HG03571 (cell line): ENCODE measurements around the gene NRSN2.
"Not testable (repeated sequence)": the region's sequence is repeated elsewhere in the genome, so short reads cannot be mapped to it uniquely, and the experiment has no call there.

Source experiments
- ATAC-seq: cut with Tn5 transposase; IDR thresholded peaks from one replicate; pipeline ENCODE4 v1.9.1; 2021; ENCODE audit not compliant: unreplicated experiment

NRSN2 gene

DNA sequence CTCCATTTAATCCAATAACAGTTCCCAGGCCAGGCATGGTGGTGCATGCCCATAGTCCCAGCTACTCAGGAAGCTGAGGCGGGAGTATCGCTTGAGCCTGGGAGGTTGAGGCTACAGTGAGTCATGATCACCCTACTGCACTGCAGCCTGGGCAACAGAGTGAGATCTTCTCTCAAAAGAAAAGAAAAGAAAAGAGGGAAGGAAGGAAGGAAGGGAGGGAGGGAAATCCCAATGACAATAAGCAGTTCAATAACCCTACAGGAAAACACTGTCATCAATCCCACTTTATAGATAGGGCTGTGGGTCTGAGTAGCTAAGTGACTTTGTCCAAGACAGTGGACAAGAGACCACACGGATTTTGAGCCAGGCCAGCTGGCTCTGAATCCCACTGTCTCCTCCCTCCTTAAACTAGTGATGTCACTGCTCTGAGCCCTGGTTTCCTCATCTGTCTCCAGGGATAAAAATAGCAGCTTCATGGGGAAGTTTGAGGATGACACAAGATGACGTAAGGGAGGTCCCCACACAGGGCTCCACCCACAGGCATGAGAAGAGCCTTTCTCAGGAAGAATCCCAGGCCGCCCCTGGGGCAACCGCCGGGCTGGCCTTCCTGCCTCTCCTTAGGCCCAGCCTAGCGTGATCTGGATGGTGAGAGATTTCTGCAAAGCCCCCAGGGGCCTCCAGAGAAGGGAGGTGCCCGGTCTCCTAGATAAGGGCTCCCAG is 26.4 kb downstream of the NRSN2 start:
- no peak for ATAC-seq

DNA sequence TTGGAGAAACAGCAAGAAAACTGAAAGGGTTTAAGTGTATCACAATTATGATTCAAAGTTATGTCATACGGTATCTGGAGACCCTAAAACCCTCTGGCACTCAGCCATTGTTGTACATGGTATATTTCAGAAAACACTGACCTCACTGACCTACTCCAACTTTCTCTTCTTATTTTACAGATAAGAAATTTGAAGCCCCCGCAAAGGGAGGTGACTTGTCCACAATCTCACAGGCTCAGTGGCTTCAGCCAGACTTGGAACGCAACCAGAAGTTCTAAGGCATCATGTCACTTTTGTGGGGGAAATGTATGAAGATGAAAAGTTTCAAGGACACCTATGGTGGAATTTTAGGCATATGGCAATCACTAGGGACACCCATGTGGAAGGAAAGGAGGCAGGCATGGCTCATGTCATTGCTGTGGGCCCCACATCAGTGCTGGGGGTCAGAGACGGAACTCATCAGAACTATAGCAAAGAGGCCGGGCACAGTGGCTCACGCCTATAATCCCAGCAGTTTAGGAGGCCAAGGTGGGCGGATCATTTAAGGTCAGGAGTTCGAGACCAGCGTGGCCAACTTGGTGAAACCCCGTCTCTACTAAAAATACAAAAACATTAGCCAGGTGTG is 28.5 kb downstream of the NRSN2 start:
- no peak for ATAC-seq

DNA sequence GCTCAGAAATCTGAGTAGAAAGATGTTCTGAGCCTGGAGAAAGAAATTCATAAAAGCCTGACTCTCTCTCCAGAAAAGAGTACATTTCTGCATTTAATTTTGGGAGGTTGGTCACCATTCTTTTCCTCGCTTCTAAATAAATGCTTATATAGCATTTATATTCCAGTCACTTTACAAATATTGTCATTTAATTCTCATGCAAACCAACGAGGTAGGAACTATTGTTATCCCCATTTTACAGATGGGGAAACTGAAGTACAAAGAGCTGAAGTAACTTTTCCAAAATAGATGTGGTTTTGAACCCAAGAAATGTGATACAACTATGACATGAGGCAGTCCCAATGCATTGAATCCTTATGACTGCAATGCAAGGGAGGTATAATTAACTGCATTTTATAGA is 29.2 kb downstream of the NRSN2 start:
- no peak for ATAC-seq

DNA sequence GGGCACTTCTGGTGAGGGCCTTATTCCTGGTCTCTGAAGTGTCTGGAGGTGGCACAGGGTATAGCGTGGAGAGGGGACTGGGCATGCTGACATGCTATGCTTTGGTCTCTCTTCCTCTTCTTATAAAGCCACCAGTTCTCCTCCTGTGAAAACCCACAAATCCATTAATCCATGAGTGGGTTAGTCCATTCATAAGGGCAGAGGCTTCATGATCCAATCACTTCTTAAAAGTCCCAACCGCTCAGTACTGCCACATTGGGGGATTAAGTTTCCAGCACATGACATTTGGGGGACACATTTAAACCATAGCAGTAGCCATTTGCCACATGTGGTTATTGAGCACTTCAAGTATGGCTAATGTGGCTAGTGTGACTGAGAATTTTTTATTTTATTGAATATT is 29.8 kb downstream of the NRSN2 start:
- ATAC-seq = no peak

DNA sequence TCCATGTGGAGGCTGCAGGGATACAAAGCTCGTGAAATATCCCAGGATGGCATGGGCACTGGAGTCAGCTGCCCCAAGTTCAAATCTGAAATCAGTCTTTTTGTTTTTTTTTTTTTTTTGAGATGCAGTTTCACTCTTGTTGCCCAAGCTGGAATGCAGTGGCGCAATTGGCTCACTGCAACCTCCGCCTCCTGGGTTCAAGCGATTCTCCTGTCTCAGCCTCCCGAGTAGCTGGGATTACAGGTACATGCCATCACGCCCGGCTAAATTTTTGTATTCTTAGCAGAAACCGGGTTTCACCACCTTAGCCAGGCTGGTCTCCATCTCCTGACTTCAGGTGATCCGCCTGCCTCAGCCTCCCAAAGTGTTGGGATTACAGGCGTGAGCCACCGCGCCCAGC is 30.7 kb downstream of the NRSN2 start:
- not testable (repeated sequence) for ATAC-seq

DNA sequence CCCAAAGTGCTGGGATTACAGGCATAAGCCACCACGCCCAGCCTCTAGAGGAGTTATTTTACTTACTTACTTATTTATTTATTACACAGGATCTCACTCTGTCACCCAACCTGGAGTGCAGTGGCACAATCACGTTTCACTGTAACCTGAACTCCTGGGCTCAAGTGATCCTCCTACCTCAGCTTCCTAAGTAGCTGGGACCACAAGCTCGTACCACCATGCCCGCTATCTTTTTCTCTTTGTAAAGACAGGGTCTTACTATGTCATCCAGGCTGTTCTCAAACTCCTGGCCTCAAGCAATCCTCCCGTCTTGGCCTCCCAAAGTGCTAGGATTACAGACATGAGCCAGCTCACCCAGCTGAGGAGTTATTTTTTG is 32.0 kb downstream of the NRSN2 start:
- no peak for ATAC-seq

DNA sequence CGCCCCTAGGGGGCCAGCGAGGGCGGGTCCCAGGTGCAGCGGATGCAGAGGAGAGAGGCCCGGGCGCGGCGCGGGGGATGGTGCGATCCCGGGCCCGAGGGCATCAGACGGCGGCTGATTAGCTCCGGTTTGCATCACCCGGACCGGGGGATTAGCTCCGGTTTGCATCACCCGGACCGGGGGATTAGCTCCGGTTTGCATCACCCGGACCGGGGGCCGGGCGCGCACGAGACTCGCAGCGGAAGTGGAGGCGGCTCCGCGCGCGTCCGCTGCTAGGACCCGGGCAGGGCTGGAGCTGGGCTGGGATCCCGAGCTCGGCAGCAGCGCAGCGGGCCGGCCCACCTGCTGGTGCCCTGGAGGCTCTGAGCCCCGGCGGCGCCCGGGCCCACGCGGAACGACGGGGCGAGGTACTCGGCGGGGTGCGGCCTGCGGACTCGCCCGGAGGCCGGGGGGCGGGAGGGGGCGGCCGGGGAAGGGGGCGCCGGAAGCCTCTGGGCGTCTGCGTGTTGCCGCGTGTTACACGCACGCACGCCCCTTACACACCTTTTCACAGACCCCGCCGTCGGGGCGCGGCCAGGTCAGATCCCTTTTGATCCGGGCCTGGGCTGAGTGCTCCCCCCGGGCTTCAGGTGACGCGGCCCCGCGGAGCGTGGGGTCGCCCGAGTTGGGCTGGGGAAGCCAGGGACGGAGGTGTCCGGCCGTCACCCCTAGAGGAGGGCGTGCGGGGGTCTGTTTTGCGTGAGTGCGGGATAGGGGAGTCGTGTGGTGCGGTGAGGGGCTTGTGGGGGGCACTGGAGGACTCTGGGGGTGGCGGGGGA is 34.1 kb downstream of the NRSN2 start:
- ATAC-seq = peak; percentile 44

DNA sequence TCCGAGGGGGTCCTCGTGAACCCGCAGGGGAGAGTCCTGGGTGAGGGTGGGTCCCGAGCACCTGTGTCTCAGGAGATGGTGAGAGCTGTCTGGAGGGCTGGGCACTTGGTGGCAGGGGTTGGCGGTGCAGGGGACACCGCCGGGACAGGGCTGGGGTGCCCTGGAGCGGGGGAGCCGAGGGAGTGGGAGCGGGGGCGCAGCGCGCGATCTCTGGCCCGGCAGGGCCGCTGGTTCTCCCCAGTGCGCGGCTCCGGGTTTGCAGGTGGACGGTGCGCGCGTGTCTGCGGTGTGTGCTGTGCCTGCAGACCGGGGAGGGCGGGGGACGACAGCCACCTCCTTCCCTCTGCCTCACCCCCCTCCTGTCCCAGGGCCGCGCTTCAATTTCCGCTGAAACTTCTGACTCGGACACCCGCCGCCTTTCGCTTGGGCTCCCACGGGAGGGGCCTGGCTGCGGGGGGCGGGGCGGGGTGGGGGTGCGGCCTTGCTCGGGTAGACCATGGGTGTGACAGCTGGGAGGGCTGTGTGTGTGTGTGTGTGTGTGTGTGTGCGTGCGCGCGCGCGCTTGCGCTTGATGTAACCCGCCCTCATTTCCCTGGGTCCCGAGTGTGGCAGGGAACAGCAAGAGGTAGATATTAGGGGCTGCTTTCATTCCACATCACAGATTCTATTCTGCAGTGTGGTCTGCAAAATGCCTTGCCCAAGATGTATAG is 34.8 kb downstream of the NRSN2 start:
- peak; percentile 57 for ATAC-seq

DNA sequence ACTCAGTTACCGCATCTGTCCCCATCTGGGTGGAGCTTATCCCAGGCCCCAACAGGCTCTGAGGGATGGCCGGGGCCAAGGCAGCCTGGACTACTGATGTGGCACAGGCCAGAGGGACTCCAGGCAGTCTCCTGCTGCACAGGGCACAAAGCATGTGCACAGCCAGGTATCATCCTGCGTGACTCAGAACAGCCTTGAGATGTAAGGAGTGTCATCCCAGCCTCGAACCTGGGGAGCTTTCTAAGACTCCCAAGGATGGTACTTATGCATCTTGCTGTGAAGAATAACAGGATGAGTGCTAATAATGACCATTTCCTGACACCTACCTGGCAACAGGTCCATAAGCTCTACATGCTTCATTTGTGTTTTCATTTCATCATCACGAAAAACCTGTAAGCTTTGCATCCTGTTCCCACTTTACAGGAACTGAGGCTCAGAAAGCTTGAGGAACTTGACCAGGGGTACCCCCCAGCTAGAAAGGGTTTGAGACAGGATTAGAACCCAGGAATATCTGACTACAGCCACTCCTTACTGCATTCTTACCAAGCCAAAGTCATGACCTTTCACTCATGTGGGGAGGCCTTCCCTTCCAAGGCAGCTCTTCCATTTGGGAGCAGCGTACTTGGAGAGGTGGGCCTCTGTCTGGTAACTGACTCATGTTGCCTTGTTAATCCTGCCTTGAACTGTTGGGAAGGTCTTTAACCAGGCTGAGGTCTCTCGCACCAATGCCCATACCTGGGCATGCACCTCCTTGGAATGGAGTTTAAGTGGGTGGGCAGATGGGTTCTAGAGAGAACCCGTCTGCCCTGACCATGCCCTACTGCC is 35.6 kb downstream of the NRSN2 start:
- no peak for ATAC-seq

DNA sequence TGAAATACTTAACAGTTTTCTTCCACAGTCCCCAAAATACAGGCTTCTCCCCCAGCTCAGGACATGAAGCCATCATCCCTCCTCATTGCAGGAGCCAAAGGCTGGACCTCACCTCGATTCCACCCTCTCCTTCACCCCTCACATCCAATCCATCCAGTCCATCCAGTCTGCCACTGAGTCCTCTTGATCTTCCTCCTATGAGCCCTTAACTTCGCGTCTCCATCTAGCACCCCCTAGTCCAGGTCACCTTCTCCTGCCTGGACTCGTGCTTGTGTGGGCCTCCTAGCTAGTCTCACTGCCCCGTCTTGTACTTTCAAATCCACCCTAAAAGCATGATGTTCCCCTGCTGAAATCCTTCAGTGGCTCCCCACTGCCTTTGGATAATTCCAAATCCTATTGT is 37.0 kb downstream of the NRSN2 start:
- no peak for ATAC-seq

DNA sequence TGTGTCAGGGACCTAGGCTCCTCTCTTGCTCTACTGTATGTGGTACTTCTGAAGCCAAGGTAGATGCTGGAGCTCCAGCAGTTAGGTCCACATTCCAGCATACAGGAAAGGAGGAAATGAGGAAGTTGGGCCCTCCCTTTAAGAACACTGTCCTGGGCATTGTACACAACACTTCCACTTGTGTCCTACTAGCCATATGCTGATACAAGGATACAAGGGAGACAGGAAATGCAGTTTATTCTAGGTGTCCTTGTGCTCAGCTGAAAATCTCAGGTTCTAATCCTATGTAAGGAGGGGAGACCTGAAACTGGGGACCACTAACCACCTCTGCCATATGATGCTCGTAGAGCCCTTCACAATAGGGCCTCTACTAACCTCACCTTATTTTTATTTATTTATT is 37.8 kb downstream of the NRSN2 start:
- ATAC-seq = no peak

DNA sequence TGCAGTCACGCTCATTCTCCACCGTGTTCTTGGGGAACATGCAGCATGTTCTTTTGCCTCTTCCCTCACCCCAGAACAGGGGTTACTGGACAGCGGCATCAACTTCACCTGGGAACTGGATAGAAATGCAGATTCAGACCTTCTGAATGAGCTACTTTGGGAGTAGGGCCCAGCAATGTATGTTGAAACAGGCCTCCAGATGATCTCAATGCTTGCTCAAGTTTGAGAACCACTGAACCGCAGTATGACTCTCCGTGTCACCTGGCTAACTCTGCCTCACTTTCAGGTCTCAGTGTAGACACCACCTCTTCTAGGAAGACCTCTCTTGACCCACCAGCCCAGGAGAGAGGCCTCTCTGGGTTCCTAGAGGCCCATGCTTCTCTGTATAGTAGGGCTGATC is 38.5 kb downstream of the NRSN2 start:
- no peak for ATAC-seq

DNA sequence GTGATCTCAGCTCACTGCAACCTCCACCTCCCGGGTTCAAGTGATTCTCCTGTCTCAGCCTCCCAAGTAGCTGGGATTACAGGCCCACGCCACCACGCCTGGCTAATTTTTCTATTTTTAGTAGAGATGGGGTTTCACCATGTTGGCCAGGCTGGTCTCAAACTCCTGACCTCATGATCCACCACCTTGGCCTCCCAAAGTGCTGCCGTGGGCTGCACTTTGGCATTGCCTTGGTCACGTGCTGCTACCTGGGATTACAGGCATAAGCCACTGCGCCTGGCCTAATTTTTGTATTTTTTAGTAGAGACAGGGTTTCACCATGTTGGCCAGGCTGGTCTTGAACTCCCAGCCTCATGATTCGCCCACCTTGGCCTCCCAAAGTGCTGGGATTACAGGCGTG is 39.7 kb downstream of the NRSN2 start:
- ATAC-seq = not testable (repeated sequence)

DNA sequence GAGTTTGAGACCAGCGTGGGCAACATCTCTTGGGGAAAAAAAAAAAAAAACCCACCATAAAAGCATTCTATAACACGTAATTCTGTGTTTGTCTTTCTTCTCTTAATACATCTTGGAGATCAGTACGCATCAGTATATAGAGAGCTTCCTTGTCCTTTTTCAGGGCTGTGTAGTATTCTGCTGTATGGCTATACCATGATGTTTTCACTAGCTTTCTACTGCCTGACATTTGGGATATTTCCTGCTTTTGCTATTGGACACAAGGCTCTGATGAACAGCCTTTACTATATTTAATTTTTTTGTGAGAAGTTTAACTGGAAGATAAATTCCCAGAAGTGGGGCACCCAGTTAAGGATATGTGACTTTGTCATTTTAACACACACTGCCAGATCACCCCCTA is 40.6 kb downstream of the NRSN2 start:
- ATAC-seq = no peak

DNA sequence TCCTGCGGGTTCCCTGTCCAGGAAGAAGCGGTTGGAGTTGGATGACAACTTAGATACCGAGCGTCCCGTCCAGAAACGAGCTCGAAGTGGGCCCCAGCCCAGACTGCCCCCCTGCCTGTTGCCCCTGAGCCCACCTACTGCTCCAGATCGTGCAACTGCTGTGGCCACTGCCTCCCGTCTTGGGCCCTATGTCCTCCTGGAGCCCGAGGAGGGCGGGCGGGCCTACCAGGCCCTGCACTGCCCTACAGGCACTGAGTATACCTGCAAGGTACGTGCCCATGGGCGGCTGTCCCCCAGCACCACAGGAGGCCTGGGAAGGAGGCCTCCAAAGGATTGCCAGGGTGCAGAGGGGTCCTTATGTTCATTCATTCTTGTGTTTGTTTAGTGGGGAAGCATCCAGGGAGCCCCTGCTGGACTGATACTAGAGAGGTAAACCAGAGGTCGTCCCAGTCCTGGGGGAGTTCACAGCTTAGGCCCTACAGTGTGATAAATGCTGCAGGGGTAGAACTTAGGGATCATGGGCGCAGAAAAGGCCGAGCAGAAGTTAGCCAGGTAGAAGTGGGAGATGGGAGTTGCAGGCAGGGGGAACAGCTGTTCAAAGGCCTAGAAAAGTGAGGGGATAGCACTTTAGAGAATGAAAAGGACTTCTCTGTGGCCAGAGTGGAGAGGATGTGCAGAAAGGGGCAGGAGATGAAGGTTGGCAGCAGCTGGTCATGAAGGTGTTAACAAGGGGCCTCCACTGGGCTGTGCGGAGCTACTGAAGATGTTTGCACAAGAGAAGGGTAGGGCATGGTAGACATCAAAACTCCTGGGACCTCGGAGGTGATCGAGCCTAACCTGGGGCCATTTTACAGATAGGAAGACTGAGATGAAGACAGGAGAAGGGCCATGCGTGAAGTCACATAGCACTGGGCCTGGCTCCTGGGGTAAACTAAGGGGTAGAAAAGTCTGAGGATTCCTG is 41.4 kb downstream of the NRSN2 start:
- no peak for ATAC-seq

DNA sequence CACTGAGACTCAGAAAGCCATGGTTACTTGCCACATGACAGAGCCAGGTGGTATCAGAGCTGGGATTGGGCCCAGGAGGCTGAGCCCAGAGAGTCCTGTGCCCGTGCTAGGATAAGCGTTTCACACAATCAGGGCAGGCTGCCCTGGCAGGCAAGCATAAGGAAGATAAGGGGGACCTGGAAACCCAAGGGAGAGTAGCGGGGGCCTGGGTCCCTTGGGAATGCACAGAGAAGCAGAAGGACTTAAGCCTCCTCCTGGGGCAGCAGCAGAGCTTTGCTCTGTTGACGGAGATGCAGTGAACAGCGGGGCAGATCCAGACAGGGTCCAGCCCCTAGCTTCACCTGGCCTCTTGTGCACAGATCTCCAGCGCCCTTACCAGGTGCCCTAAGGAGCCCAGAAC is 42.3 kb downstream of the NRSN2 start:
- ATAC-seq = no peak

DNA sequence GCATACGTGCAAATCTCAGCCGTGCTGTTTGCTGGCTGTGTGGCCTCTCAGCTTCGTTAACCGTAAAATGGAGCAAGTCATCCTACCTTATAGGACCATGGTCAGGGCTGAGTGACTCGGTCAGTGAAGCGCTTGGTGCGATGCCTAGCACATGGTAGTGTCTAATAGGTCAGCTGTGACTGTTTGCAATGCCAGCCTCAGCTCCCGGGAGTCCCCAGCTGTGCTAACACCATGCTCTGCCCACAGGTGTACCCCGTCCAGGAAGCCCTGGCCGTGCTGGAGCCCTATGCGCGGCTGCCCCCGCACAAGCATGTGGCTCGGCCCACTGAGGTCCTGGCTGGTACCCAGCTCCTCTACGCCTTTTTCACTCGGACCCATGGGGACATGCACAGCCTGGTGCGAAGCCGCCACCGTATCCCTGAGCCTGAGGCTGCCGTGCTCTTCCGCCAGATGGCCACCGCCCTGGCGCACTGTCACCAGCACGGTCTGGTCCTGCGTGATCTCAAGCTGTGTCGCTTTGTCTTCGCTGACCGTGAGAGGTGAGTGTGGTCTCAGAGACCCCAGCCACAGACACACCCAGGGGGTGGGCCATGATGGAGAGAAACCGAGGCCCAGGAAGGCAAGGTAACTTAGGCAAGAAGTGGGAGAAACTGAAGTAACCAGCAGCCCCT is 44.3 kb downstream of the NRSN2 start:
- ATAC-seq = no peak

DNA sequence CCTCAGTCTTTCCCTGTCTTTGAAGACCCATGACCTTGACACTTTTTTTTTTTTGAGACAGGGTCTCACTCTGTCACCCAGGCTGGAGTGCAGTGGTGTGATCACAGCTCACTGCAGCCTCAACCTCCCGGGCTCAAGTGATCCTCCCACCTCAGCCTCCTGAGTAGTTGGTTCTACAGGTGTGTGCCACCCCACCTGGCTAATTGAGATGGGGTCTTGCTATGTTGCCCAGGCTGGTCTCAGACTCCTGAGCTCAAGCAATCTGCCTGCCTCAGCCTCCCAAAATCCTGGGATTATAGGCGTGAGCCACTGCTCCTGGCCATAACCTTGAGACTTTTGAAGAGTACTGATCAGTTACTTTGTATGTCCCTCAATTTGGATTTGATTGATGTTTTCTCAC is 46.4 kb downstream of the NRSN2 start:
- not testable (repeated sequence) for ATAC-seq

DNA sequence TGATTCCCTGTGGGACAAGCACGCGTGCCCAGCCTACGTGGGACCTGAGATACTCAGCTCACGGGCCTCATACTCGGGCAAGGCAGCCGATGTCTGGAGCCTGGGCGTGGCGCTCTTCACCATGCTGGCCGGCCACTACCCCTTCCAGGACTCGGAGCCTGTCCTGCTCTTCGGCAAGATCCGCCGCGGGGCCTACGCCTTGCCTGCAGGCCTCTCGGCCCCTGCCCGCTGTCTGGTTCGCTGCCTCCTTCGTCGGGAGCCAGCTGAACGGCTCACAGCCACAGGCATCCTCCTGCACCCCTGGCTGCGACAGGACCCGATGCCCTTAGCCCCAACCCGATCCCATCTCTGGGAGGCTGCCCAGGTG is 49.3 kb downstream of the NRSN2 start:
- no peak for ATAC-seq
